AG10803 (cell line): Measurements from ENCODE around the gene MRPL19.
A peak's percentile ranks its signal among the peaks of the same experiment; 100 is the strongest.
"Not testable (repeated sequence)": the region's sequence is repeated elsewhere in the genome, so short reads cannot be mapped to it uniquely, and the experiment has no call there.

ENCODE experiments used
- DNase-seq: peaks from one replicate; pipeline ENCODE4 v3.0.0; 2010; ENCODE audit warnings: low read depth
- H3K4me3 ChIP-seq: 2 replicates; pipeline ENCODE4 v1.5.1; 2011; ENCODE audit warnings: mild to moderate bottlenecking, low read length, control low read depth
- CTCF ChIP-seq: conservative IDR thresholded peaks from 2 replicates; pipeline ENCODE4 v1.5.1; 2011; ENCODE audit warnings: mild to moderate bottlenecking, low read length, control low read depth, inconsistent platforms

Gene MRPL19

GRCh38 chr2:75656563-75656962 is 10.0 kb downstream of the MRPL19 start:
- TF ChIP-seq CTCF = no peak
- DNase-seq = no peak
- H3K4me3 ChIP-seq = no peak overlapping the region

- H3K4me3 ChIP-seq = no peak overlapping the region
- no peak for TF ChIP-seq CTCF
- DNase-seq = no peak
Measured at GRCh38 chr2:75657798-75658197, 11.2 kb downstream of the MRPL19 start.

GRCh38 chr2:75666911-75667310 is 20.3 kb downstream of the MRPL19 start:
- TF ChIP-seq CTCF = no peak
- H3K4me3 ChIP-seq = no peak overlapping the region
- DNase-seq = no peak

GRCh38 chr2:75667884-75668283 is 21.3 kb downstream of the MRPL19 start:
- no peak for DNase-seq
- no peak for TF ChIP-seq CTCF
- H3K4me3 ChIP-seq = no peak overlapping the region

- H3K4me3 ChIP-seq = not testable (repeated sequence)
- peak; percentile 67 for DNase-seq
Measured at GRCh38 chr2:75675423-75675822, 28.8 kb downstream of the MRPL19 start.

GRCh38 chr2:75675908-75676307 is 29.3 kb downstream of the MRPL19 start:
- no peak for DNase-seq
- H3K4me3 ChIP-seq = no peak overlapping the region
- no peak for TF ChIP-seq CTCF

GRCh38 chr2:75676464-75676863 is 29.9 kb downstream of the MRPL19 start:
- DNase-seq = no peak
- no peak overlapping the region for H3K4me3 ChIP-seq
- no peak for TF ChIP-seq CTCF

GRCh38 chr2:75679556-75679955 is 33.0 kb downstream of the MRPL19 start:
- no peak for TF ChIP-seq CTCF
- no peak for DNase-seq
- no peak overlapping the region for H3K4me3 ChIP-seq
